GM19043 (cell line): ENCODE data around the gene TRAK1.

Experiments used
- ATAC-seq: cut with Tn5 transposase; IDR thresholded peaks from one replicate; pipeline ENCODE4 v1.9.1; 2021; ENCODE audit warnings: low read depth; ENCODE audit not compliant: unreplicated experiment

TRAK1 gene

DNA sequence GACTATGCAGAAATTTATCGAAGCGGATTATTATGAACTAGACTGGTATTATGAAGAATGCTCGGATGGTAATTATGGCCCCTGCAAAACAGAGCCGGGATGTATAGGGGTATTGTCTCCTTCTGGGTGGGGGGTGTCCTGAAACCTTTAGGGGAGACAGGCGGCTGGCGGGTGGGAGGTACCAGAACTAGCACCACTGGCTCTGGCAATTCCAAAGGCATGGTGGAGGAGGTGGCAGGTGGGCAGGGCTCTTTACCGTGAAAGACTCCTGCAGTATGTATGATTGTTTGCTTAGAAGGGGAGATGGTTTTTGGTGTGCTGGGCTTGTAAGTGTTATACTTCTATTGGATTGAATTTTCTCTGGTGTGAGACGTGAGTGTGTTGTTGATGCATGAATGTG, 58.4 kb downstream of the TRAK1 start:
- ATAC-seq: no peak

- no peak for ATAC-seq
These were observed 58.8 kb downstream of the TRAK1 start for GRCh38 chr3:42149975-42150374.

DNA sequence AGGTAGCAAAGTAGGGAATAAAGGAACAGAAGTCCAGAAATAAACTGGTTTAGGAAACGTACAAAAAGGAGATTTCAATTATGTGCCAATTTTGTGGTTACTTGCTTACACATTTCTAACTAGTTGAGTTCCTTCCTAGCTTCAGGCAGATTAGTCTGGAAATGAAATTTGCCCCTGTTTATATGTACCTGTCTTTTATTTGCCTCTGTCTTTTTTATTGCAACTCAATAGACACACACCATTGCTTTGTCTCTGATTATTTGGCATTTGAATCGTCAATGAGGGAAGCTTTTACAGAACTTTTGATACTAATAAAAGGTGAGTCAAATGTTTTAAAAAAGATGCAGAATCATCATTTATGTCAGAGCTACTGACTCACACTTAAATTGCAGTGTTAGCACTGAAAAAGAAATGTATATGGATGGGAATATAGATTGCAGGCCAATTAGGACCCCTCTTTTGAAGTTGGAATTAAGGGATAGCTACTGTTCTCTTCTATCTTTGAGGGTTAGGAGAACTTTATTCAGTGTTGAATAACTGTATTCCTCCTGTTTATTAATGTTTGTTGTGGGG, 60.5 kb downstream of the TRAK1 start:
- no peak for ATAC-seq

GRCh38 chr3:42152193-42152592, 61.0 kb downstream of the TRAK1 start:
- no peak for ATAC-seq

GRCh38 chr3:42153039-42153438, 61.9 kb downstream of the TRAK1 start:
- ATAC-seq: no peak

GRCh38 chr3:42157540-42158538, 66.7 kb downstream of the TRAK1 start:
- ATAC-seq: no peak

DNA sequence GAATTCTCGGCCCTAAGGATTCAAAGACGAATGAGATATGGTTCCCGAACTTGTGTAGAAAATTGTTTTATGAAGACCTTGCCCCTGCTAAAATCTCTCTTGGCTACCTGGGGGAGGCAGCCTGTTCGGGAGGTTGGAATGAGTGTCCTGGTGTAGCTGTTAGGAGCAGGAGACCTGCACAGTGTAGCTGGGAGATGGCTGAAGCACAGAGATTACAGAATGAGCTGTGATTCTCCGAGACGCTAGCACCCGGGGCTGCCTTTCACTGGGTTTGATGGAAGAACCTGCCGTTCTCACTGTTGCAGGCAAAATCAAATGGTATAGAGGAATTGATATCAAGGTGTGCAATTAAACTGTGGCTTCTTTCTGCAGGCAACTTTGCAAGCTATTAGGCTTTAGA, 68.0 kb downstream of the TRAK1 start:
- ATAC-seq: no peak

DNA sequence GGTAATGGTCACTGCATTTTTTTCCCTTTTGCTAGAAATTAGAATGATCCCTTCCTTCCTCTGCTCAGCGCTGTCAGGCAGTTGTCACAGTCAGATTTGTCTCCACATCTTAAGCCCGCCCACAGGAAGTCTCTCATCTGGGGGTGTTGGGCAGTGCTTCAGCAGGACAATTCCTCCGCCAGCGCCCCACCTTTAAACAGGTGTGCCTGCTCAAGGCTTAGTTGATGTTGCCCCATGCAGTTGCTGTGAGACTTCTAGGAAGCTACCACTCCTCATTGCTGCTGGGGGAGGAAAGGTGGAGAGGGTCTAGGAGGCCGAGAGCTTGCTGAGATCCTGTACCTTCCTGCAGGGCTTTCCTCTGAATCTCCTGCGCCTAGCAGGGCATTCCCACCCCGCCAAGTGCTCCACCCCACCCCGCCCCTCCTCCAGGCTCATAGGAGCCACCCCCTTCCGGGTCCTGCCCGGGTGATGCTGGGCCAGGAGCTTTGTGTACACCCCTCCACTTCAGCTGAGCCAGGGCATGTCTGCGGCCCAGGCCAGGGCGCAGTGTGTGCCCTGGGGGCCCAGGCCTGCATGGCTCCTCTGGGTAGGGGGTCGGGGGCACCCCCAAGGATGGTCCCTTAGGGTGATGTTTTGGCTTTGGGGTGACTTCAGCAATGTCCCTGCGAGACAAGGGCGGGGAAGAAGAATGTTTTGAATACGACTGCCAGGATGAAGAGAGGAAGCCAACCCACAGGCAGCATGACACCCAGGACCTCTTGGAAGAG, 68.7 kb downstream of the TRAK1 start:
- peak; percentile 78 for ATAC-seq

DNA sequence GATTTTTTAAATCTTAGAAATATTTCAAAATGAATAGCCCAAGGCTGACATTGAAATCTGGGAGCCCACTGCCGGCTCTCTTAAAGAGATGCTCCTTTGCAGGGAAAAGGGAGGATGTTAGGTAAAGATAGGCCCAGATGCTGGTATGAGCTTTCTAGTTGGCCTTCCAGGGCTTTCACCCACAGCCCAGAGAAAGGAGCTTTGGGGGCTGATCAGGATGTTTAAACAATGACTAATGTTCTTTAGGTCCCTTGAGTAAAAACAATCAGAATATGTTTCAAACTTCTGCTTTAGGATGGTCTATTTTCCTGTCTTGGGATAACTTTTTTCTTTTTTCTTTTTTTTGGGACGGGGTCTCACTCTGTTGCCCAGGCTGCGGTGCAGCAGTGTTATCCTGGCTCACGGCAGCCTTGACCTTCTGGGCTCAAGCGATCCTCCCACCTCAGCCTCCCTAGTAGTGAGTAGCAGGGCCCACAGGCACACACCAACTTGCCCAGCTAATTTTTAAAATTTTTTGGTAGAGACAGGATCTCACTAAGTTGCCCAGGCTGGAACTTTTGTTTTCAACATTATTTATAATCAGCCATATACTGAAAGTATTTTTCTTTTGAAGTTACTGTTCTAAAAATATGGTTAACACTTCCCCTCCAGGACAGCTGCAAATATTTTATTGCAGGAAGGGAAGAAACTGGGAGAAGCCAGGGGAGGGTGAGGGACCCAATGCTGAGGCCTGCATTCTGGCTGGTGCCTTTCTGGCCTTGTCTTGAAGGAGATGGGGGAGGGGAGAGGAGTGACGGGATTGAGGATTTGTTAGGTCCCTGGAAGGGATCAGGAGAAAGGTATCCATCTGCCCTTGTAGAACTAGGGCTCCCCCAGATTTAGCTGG, 70.1 kb downstream of the TRAK1 start:
- ATAC-seq: no peak

- no peak for ATAC-seq
These were observed 71.3 kb downstream of the TRAK1 start for GRCh38 chr3:42162462-42162861.

DNA sequence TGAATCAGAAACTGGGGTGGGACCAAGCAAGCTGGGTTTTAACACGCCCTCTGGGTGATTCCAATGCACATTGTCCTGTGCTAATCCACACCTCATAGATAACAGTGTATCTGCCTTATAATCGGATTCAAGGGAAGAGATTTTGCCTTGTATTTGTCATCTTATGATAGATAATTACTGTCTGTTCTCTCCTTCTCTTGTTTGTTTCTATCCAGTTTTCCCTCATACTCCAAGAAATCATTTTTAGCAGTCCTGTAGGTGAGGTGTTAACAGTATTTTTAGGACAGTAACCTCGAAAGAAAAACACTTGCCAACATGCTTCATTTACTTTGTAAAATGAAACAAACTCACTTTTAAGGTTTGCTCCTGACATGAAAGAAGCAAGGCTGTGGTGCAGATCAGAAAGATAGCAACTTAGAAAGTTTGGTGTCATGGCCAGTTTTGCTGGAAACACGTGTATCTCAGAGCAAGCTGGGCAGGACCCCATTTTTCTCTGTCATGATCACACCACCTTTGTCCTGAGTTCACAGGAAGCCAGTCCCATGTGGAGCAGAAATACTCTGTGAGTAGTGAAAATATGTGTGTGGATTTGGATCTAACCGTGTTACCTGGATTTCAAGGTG, 72.6 kb downstream of the TRAK1 start:
- no peak for ATAC-seq

DNA sequence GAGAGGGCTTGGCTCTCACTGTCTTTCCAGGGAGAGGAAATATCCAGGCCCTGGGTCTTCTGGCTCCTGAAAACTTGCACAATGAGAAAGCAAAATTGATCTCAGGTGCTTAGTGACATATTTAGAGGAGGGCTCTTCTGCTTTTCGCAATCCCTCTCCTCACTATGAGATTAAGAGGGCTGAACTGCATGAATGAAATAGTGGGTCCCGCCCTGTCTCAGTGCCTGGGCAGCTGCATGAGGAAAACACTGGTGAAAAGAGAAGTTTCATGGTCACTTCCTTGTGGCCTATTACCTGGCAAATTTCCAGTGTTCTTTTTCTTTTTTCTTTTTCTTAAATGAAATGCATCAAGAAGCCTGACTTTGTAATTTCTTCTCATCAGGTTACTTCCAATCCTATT, 73.5 kb downstream of the TRAK1 start:
- no peak for ATAC-seq

- ATAC-seq: no peak
These were observed 74.1 kb downstream of the TRAK1 start for GRCh38 chr3:42165211-42165610.

DNA sequence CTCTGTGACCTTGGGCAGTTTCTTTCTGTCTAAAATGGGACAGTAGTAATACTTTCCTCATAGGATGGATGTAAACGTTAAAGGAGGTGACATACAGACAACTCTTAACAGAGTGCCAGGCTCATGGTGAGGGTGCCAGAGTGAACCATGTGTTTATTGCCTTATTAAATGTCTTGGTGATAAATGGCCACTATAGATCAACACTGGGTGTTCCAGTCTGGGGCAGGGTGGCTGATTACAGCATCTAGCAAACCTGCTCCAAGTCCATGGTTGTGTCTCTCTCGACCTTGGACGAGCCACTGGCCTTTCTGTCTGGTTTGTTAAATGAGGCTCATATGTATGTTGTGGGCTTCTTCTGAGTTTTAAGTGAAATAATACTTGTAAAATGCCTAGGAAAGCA, 75.1 kb downstream of the TRAK1 start:
- ATAC-seq: no peak

- ATAC-seq: no peak
These were observed 75.6 kb downstream of the TRAK1 start for GRCh38 chr3:42166662-42167300.

GRCh38 chr3:42169579-42170120, 78.5 kb downstream of the TRAK1 start:
- no peak for ATAC-seq

DNA sequence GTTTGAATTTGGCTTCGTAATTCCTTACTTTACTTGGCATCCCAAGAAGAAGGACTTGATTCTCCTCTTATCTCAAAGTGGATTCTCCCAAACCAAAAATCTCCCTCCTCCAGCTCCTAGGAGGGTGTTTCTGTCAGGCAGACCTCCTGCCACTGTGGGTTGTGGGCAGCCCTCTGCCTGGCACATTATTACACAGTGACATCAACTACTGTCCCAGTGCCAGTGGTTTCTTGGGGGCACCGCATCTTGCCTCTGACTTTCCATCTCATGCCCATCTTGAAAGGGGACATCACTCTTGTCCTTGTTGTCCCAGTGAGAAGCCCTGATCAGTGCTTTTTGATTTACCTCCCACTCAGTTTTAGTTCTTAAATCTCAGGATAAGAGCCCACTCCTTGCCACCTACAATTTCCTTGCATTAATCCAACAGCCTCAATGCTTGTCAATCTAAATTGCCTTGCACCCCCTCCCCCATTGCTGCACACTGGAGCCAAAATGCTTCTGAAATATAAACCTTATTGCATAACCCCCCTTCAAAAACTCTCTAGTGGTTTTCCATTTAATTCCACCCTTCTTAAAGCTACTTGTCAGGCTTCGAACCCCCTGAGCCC, 81.0 kb downstream of the TRAK1 start:
- no peak for ATAC-seq

- ATAC-seq: no peak
These were observed 82.2 kb downstream of the TRAK1 start for GRCh38 chr3:42173307-42173706.
